ENCODE data around the gene PPFIA3.

The PPFIA3 gene

DNA sequence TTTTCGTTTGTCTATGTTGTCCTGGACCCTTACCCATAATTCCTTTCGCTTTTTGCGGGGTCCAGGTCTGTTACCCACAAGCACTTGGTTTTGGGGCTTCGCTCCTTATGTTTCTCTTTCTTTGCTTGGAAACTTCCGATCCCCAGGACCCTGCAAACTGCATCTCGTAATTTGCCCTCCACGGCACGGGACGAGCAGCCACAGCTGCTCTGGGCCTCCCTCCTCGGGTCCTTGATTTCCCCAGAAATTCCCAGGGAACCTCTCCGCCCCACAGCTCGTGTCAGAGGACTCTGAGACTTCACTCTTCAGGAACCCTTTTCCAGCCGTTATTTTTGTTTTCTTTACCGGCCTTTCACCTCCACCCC, 33.5 kb upstream of the PPFIA3 start:
- H3K36me3 ChIP-seq (ENCODE audit: control insufficient read depth, insufficient read depth, low read length): peaks cover 32% of the 10 kb centered on the region
- H3K4me1 ChIP-seq (ENCODE audit: control insufficient read depth, insufficient read depth, low read length): peaks cover 2% of the 10 kb centered on the region; the same call in 1 of the 2 replicates
- H3K27ac ChIP-seq (ENCODE audit: low read depth, low read length): peak overlapping the region; percentile 91
- H3K4me3 ChIP-seq (ENCODE audit: low read depth, low read length): peak overlapping the region; percentile 93
- no peaks in the 10 kb centered on the region for H3K9me3 ChIP-seq (ENCODE audit: control insufficient read depth, insufficient read depth, low read length)
- no peaks in the 10 kb centered on the region for H3K27me3 ChIP-seq (ENCODE audit: control insufficient read depth, insufficient read depth, low read length)
- H3K9ac ChIP-seq (ENCODE audit: low read depth, low read length): peak overlapping the region; percentile 91

DNA sequence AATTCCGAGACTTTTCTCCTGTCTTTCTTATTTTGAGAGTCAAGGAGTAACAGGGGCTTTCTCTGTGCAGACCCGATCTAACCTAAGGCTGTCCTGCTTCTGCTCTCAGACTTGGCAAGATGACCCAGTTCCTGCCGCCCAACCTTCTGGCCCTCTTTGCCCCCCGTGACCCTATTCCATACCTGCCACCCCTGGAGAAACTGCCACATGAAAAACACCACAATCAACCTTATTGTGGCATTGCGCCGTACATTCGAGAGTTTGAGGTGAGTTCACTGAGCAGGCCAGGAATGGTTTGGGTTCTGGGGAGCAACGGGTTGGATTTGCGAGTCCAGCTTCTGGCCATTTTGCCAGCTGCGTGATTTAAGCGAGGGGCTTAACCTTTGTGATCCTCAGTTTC, 33.0 kb upstream of the PPFIA3 start:
- Histone ChIP-seq H3K27me3 (ENCODE audit: control insufficient read depth, insufficient read depth, low read length) (no peaks in the 10 kb centered on the region), H3K36me3 (ENCODE audit: control insufficient read depth, insufficient read depth, low read length) (peaks cover 36% of the 10 kb centered on the region), H3K4me3 (ENCODE audit: low read depth, low read length) (peak overlapping the region; percentile 93), H3K4me1 (ENCODE audit: control insufficient read depth, insufficient read depth, low read length) (peaks cover 2% of the 10 kb centered on the region; the same call in 1 of the 2 replicates), H3K27ac (ENCODE audit: low read depth, low read length) (no peak overlapping the region), H3K9me3 (ENCODE audit: control insufficient read depth, insufficient read depth, low read length) (no peaks in the 10 kb centered on the region), H3K9ac (ENCODE audit: low read depth, low read length) (peak overlapping the region; percentile 91)

- no peak overlapping the region for H3K9ac ChIP-seq (ENCODE audit: low read depth, low read length)
- H3K9me3 ChIP-seq (ENCODE audit: control insufficient read depth, insufficient read depth, low read length): no peaks in the 10 kb centered on the region
- H3K4me3 ChIP-seq (ENCODE audit: low read depth, low read length): no peak overlapping the region
- peaks cover 86% of the 10 kb centered on the region for H3K36me3 ChIP-seq (ENCODE audit: control insufficient read depth, insufficient read depth, low read length)
- H3K27ac ChIP-seq (ENCODE audit: low read depth, low read length): no peak overlapping the region
- no peaks in the 10 kb centered on the region for H3K27me3 ChIP-seq (ENCODE audit: control insufficient read depth, insufficient read depth, low read length)
- no peaks in the 10 kb centered on the region for H3K4me1 ChIP-seq (ENCODE audit: control insufficient read depth, insufficient read depth, low read length)
These were observed 27.8 kb upstream of the PPFIA3 start for GRCh38 chr19:49091391-49092038.

DNA sequence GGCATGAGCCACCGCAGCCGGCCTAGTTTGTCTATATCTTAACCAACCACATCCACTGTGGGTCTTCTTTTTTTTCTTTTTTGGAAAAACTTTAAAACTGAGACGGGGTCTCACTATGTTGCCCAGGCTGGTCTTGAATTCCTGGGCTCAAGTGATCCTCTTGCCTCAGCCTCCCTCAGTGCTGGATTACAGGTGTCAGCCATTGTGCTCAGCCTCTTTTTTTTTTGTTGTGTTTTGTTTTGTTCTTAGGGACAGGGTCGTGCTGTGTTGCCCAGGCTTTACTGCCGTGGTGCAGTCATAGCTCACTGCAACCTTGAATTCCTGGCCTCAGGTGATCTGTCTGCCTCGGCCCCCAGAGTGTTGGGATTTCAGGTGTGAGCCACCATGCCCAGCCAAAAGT, 26.7 kb upstream of the PPFIA3 start:
- Histone ChIP-seq H3K36me3 (ENCODE audit: control insufficient read depth, insufficient read depth, low read length) (peaks cover 89% of the 10 kb centered on the region), H3K9ac (ENCODE audit: low read depth, low read length) (no peak overlapping the region), H3K27ac (ENCODE audit: low read depth, low read length) (no peak overlapping the region), H3K4me3 (ENCODE audit: low read depth, low read length) (no peak overlapping the region), H3K4me1 (ENCODE audit: control insufficient read depth, insufficient read depth, low read length) (no peaks in the 10 kb centered on the region), H3K9me3 (ENCODE audit: control insufficient read depth, insufficient read depth, low read length) (no peaks in the 10 kb centered on the region), H3K27me3 (ENCODE audit: control insufficient read depth, insufficient read depth, low read length) (no peaks in the 10 kb centered on the region)

GRCh38 chr19:49094505-49095482, 24.6 kb upstream of the PPFIA3 start:
- Histone ChIP-seq H3K9ac (ENCODE audit: low read depth, low read length) (no peak overlapping the region), H3K27ac (ENCODE audit: low read depth, low read length) (no peak overlapping the region), H3K27me3 (ENCODE audit: control insufficient read depth, insufficient read depth, low read length) (no peaks in the 10 kb centered on the region), H3K9me3 (ENCODE audit: control insufficient read depth, insufficient read depth, low read length) (no peaks in the 10 kb centered on the region), H3K4me3 (ENCODE audit: low read depth, low read length) (no peak overlapping the region), H3K4me1 (ENCODE audit: control insufficient read depth, insufficient read depth, low read length) (no peaks in the 10 kb centered on the region), H3K36me3 (ENCODE audit: control insufficient read depth, insufficient read depth, low read length) (peaks cover 96% of the 10 kb centered on the region)

DNA sequence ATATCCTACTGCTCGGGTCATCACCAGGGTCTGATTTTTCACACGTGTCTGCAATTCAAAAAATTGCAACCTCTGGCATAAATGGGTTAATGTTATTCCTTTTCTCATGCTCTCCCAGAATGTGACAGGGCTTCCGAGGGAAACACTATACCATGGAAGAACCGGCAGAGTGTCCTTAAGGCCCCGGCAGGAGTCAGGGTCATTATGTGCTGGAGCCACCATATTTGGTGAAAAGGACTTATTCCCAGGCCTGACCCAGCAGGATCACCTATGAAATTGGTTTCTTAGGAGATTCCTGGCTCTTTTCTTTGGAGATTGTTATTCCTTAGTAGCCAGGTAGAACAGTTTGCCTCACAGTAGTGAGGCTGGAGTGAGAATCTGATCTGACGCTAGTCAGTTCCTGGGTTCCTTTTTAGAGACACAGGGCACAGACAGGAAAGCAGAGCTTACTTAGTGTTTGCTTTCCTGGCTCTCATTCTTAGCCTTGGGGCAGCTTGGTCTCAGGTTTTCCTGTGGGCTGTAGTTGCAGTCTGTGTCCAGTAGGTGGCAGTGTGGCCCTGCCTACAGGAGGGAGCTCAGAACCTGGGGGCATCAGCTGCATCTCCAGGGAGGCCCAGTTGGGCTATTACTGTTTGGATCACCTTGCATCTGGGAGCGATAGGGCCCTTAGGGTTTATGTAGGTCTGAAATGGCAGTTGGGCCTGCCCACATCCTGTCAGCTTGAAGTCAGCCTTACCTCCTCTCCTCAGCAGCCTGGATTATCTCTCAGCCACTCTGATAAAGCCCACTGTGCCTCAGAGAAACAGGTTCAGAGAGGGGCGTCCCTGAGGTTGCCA, 21.7 kb upstream of the PPFIA3 start:
- no peaks in the 10 kb centered on the region for H3K9me3 ChIP-seq (ENCODE audit: control insufficient read depth, insufficient read depth, low read length)
- H3K27me3 ChIP-seq (ENCODE audit: control insufficient read depth, insufficient read depth, low read length): no peaks in the 10 kb centered on the region
- H3K27ac ChIP-seq (ENCODE audit: low read depth, low read length): peak overlapping the region; percentile 81
- H3K9ac ChIP-seq (ENCODE audit: low read depth, low read length): no peak overlapping the region
- H3K4me1 ChIP-seq (ENCODE audit: control insufficient read depth, insufficient read depth, low read length): no peaks in the 10 kb centered on the region
- H3K4me3 ChIP-seq (ENCODE audit: low read depth, low read length): no peak overlapping the region
- H3K36me3 ChIP-seq (ENCODE audit: control insufficient read depth, insufficient read depth, low read length): peaks cover 90% of the 10 kb centered on the region

DNA sequence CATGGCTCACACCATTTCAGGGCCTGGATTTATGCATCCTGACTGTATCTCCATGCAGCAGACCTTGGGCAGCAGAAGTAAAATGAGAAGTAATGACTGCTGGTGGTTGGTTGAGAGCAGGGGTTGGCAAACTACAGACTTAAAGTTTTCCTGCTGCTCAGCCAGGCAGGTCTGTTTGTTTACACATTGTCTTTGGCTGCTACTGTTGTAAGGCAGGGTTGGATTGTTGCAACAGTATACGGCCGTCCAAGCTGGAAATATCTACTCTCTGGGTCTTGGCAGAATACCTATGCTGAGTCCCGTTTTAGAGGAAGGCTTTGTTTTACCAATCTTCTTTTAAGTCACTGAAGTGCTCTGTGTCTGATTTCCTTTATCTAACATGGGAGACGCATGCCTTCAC, 20.5 kb upstream of the PPFIA3 start:
- Histone ChIP-seq H3K27ac (ENCODE audit: low read depth, low read length) (no peak overlapping the region), H3K9me3 (ENCODE audit: control insufficient read depth, insufficient read depth, low read length) (no peaks in the 10 kb centered on the region), H3K9ac (ENCODE audit: low read depth, low read length) (no peak overlapping the region), H3K4me1 (ENCODE audit: control insufficient read depth, insufficient read depth, low read length) (no peaks in the 10 kb centered on the region), H3K4me3 (ENCODE audit: low read depth, low read length) (no peak overlapping the region), H3K27me3 (ENCODE audit: control insufficient read depth, insufficient read depth, low read length) (no peaks in the 10 kb centered on the region), H3K36me3 (ENCODE audit: control insufficient read depth, insufficient read depth, low read length) (peaks cover 88% of the 10 kb centered on the region)

- Histone ChIP-seq H3K4me3 (ENCODE audit: low read depth, low read length) (no peak overlapping the region), H3K9me3 (ENCODE audit: control insufficient read depth, insufficient read depth, low read length) (no peaks in the 10 kb centered on the region), H3K27ac (ENCODE audit: low read depth, low read length) (no peak overlapping the region), H3K36me3 (ENCODE audit: control insufficient read depth, insufficient read depth, low read length) (peaks cover 88% of the 10 kb centered on the region), H3K4me1 (ENCODE audit: control insufficient read depth, insufficient read depth, low read length) (no peaks in the 10 kb centered on the region), H3K9ac (ENCODE audit: low read depth, low read length) (no peak overlapping the region), H3K27me3 (ENCODE audit: control insufficient read depth, insufficient read depth, low read length) (no peaks in the 10 kb centered on the region)
These were observed 18.2 kb upstream of the PPFIA3 start for GRCh38 chr19:49101160-49101559.

DNA sequence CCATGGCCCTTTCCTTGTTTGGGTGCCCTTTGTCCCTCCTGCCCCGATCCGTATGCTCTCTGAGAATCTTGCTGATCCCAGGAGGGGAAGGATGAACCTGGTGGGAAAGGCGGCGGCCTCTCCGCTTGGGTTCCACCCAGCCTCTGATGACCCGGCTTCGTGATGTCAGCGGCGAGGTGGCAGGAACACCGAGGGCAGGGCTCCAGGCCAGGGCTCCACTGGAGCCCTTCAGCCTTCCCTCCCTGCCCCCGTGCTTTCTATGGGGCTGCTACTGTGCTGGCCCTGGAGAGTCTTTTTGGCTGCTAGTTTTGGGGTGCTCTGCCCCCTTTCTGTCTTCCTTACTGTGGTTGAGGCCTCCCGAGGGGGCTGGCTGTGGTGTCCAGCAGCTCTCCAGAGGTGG, 17.0 kb upstream of the PPFIA3 start:
- Histone ChIP-seq H3K9ac (ENCODE audit: low read depth, low read length) (no peak overlapping the region), H3K9me3 (ENCODE audit: control insufficient read depth, insufficient read depth, low read length) (no peaks in the 10 kb centered on the region), H3K27me3 (ENCODE audit: control insufficient read depth, insufficient read depth, low read length) (no peaks in the 10 kb centered on the region), H3K27ac (ENCODE audit: low read depth, low read length) (no peak overlapping the region), H3K36me3 (ENCODE audit: control insufficient read depth, insufficient read depth, low read length) (peaks cover 90% of the 10 kb centered on the region), H3K4me1 (ENCODE audit: control insufficient read depth, insufficient read depth, low read length) (no peaks in the 10 kb centered on the region), H3K4me3 (ENCODE audit: low read depth, low read length) (no peak overlapping the region)

DNA sequence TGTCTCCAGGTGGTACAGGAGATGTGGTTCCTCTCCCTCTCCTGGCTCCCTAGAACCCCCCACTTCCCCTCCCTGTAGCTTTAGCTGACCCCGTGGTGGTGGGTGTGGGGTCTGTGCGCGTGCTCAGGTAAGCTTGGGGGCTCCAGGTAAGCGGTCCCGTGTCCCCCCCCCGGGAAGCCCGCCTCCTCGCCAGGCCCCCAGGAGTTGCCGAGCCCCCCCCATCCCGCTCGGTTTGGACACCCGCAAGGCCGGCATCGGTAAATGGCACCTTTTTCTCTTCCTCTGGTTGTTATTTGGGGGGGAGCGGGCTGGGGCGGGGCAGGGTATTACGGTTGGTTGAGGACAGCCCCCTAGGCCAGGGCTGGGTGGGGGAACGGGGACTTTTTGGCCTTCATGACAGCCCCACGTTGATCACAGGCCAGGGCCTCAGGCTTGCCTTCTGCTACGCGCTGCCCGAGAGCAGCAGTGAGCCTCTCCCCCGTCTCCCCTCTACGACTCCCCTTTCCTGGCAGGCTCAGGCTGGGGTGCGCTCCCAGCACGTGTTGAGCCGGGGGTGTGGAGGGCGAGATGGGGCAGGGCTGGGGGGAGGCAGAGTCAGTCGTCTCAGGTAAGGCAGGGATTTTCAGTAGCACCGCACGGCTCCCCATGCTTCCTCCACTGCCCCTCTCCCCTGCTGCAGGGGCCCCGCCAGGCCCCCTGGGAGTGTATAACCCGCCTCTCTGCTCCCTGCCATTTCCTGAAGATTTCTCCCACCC, 15.8 kb upstream of the PPFIA3 start:
- Histone ChIP-seq H3K27me3 (ENCODE audit: control insufficient read depth, insufficient read depth, low read length) (no peaks in the 10 kb centered on the region), H3K9me3 (ENCODE audit: control insufficient read depth, insufficient read depth, low read length) (no peaks in the 10 kb centered on the region), H3K4me1 (ENCODE audit: control insufficient read depth, insufficient read depth, low read length) (no peaks in the 10 kb centered on the region), H3K9ac (ENCODE audit: low read depth, low read length) (no peak overlapping the region), H3K27ac (ENCODE audit: low read depth, low read length) (no peak overlapping the region), H3K36me3 (ENCODE audit: control insufficient read depth, insufficient read depth, low read length) (peaks cover 90% of the 10 kb centered on the region), H3K4me3 (ENCODE audit: low read depth, low read length) (no peak overlapping the region)

Measured in HUES48 (cell line).